Neural cell (in vitro differentiated cells): ENCODE results near the gene CHKA. TPM values are rescaled to one million over a fixed set of nuclear protein-coding genes. Genes with fewer than 3 reads are reported as not detected.

ENCODE experiments used
- H2AFZ ChIP-seq: fragments of 200-600, 300-800 bp; sonication (generic), shearing (Covaris generic); 2 replicates; pipeline ENCODE4 v1.6.0; 2014; ENCODE audit warnings: low read depth, mild to moderate bottlenecking, antibody characterized with exemption, low read length, moderate library complexity
- H3F3A ChIP-seq: fragments of 200-600 bp; shearing (Covaris generic); 2 replicates; pipeline ENCODE4 v1.6.1; 2016; ENCODE audit warnings: mild to moderate bottlenecking, moderate library complexity, mixed read lengths, antibody characterized with exemption, low read length; ENCODE audit not compliant: insufficient read depth, poor library complexity, severe bottlenecking
- H3K27ac ChIP-seq: fragments of 200-600, 300-800 bp; sonication (generic), shearing (Covaris generic); 2 replicates; pipeline ENCODE4 v1.5.1; 2014; ENCODE audit warnings: mild to moderate bottlenecking, low read length, moderate library complexity
- H3K27me3 ChIP-seq: fragments of 300-800, 200-600 bp; sonication (generic), shearing (Covaris generic); 2 replicates; pipeline ENCODE4 v1.6.0; 2014; ENCODE audit warnings: mild to moderate bottlenecking, low read depth, low read length, moderate library complexity; ENCODE audit not compliant: insufficient read depth
- H3K36me3 ChIP-seq: fragments of 300-800, 200-600 bp; sonication (generic), shearing (Covaris generic); 2 replicates; pipeline ENCODE4 v1.5.1; 2014; ENCODE audit warnings: mild to moderate bottlenecking, antibody characterized with exemption, low read length, moderate library complexity; ENCODE audit not compliant: insufficient read depth
- H3K4me2 ChIP-seq: fragments of 300-800, 200-600 bp; sonication (generic), shearing (Covaris generic); 2 replicates; pipeline ENCODE4 v1.6.0; 2014; ENCODE audit warnings: mild to moderate bottlenecking, low read length
- H3K4me3 ChIP-seq: fragments of 300-800, 200-600 bp; sonication (generic), shearing (Covaris generic); 2 replicates; pipeline ENCODE4 v1.5.1; 2014; ENCODE audit warnings: mild to moderate bottlenecking, low read length, moderate library complexity
- H3K79me2 ChIP-seq: fragments of 200-600 bp; shearing (Covaris generic); replicated peaks from 2 replicates; pipeline ENCODE4 v1.6.0; 2014; ENCODE audit warnings: mild to moderate bottlenecking, low read length, moderate library complexity; ENCODE audit not compliant: insufficient read depth
- H3K9ac ChIP-seq: fragments of 300-800, 200-600 bp; sonication (generic), shearing (Covaris generic); 2 replicates; pipeline ENCODE4 v1.6.1; 2016; ENCODE audit warnings: mild to moderate bottlenecking, low read length, mixed read lengths
- H3K9me2 ChIP-seq: fragments of 200-600 bp; shearing (Covaris generic); 2 replicates; pipeline ENCODE4 v1.6.1; 2016; ENCODE audit warnings: mild to moderate bottlenecking, low read length, mixed read lengths; ENCODE audit not compliant: insufficient read depth
- H3K9me3 ChIP-seq: fragments of 200-600, 300-800 bp; sonication (generic), shearing (Covaris generic); 2 replicates; pipeline ENCODE4 v1.6.1; 2016; ENCODE audit warnings: mild to moderate bottlenecking, mixed run types, low read length, moderate library complexity, mixed read lengths
- H4K20me1 ChIP-seq: fragments of 200-600 bp; shearing (Covaris generic); 2 replicates; pipeline ENCODE4 v1.6.1; 2016; ENCODE audit warnings: mild to moderate bottlenecking, mixed run types; ENCODE audit not compliant: insufficient read depth
- EP300 ChIP-seq: fragments of 450-650 bp; conservative IDR thresholded peaks from 2 replicates; pipeline ENCODE4 v1.6.1; 2014; ENCODE audit warnings: antibody characterized with exemption, mild to moderate bottlenecking, moderate library complexity; ENCODE audit not compliant: poor library complexity, severe bottlenecking
- EZH2 ChIP-seq: fragments of 200-600, 300-800 bp; shearing (Covaris generic), sonication (generic); IDR thresholded peaks from 2 replicates; pipeline ENCODE4 v1.6.1; 2014; ENCODE audit warnings: antibody characterized with exemption, low read length, borderline replicate concordance, mild to moderate bottlenecking; ENCODE audit not compliant: insufficient read depth, poor library complexity, severe bottlenecking
- MXI1 ChIP-seq: fragments of 450-650 bp; conservative IDR thresholded peaks from 2 replicates; pipeline ENCODE4 v1.6.1; 2014; ENCODE audit warnings: antibody characterized with exemption, mild to moderate bottlenecking; ENCODE audit not compliant: poor library complexity, severe bottlenecking
- POLR2AphosphoS5 ChIP-seq: IDR thresholded peaks from 2 replicates; pipeline ENCODE4 v1.6.1; 2012
- RAD21 ChIP-seq: fragments of 450-650 bp; conservative IDR thresholded peaks from 2 replicates; pipeline ENCODE4 v1.6.1; 2014; ENCODE audit warnings: antibody characterized with exemption, mild to moderate bottlenecking, moderate library complexity
- SMC3 ChIP-seq: fragments of 450-650 bp; conservative IDR thresholded peaks from 2 replicates; pipeline ENCODE4 v1.6.1; 2014; ENCODE audit warnings: antibody characterized with exemption, mild to moderate bottlenecking, moderate library complexity; ENCODE audit not compliant: poor library complexity
- TAF1 ChIP-seq: IDR thresholded peaks from 2 replicates; pipeline ENCODE4 v1.6.1; 2012; ENCODE audit warnings: low read depth
- polyA plus RNA-seq: library from polyadenylated mRNA; depleted of rRNA; stranded (reverse); fragments of >200 nt; gene quantifications from 2 replicates; pipeline ENCODE4 v1.2.3, GENCODE V29; 2014
- TF ChIP-seq, protein P1 (sequence below): IDR thresholded peaks from 2 replicates; pipeline ENCODE4 v1.6.1; 2012; ENCODE audit warnings: borderline replicate concordance
- TF ChIP-seq, protein P2 (sequence below): fragments of 450-650 bp; IDR thresholded peaks from 2 replicates; pipeline ENCODE4 v1.5.1; 2014; ENCODE audit warnings: antibody characterized with exemption, mild to moderate bottlenecking, moderate library complexity; ENCODE audit not compliant: poor library complexity, severe bottlenecking

The CHKA gene
- polyA plus RNA-seq, 1 donor from 2014 or later = 90.0 TPM

DNA sequence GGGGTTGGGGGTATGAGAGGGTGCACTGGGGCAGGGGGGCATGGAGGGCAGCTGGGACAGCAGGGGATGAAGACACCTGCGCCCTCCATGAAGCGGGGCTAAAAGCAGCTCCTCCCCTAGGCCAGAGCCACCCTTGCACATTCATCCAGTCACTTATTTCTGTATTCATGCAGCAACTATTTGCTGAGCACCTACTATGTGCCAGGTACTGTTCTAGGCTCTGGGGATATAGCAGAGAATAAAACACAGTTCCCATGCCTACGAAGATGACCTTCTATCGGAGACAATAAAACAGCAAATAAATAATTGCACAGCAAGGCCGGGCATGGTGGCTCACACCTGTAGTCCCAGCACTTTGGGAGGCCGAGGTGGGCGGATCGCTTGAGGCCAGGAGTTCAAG is 105.7 kb downstream of the CHKA start:
- Histone ChIP-seq H3K36me3 (no peaks in the 10 kb centered on the region), H3F3A (no peaks in the 10 kb centered on the region), H3K4me2 (no peak overlapping the region), H3K9me2 (no peaks in the 10 kb centered on the region), H3K79me2 (no peaks in the 10 kb centered on the region), H3K27me3 (no peaks in the 10 kb centered on the region), H3K9ac (no peak overlapping the region), H3K27ac (no peak overlapping the region), H2AFZ (no peak overlapping the region), H3K9me3 (no peaks in the 10 kb centered on the region), H3K4me3 (no peak overlapping the region), H4K20me1 (no peaks in the 10 kb centered on the region)
- TF ChIP-seq MXI1 (no peak), EP300 (no peak), SMC3 (no peak), RAD21 (no peak), EZH2 (no peak), TAF1 (no peak), POLR2AphosphoS5 (no peak)
- TF ChIP-seq, protein P1, sequence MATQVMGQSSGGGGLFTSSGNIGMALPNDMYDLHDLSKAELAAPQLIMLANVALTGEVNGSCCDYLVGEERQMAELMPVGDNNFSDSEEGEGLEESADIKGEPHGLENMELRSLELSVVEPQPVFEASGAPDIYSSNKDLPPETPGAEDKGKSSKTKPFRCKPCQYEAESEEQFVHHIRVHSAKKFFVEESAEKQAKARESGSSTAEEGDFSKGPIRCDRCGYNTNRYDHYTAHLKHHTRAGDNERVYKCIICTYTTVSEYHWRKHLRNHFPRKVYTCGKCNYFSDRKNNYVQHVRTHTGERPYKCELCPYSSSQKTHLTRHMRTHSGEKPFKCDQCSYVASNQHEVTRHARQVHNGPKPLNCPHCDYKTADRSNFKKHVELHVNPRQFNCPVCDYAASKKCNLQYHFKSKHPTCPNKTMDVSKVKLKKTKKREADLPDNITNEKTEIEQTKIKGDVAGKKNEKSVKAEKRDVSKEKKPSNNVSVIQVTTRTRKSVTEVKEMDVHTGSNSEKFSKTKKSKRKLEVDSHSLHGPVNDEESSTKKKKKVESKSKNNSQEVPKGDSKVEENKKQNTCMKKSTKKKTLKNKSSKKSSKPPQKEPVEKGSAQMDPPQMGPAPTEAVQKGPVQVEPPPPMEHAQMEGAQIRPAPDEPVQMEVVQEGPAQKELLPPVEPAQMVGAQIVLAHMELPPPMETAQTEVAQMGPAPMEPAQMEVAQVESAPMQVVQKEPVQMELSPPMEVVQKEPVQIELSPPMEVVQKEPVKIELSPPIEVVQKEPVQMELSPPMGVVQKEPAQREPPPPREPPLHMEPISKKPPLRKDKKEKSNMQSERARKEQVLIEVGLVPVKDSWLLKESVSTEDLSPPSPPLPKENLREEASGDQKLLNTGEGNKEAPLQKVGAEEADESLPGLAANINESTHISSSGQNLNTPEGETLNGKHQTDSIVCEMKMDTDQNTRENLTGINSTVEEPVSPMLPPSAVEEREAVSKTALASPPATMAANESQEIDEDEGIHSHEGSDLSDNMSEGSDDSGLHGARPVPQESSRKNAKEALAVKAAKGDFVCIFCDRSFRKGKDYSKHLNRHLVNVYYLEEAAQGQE = no peak
- TF ChIP-seq, protein P2, sequence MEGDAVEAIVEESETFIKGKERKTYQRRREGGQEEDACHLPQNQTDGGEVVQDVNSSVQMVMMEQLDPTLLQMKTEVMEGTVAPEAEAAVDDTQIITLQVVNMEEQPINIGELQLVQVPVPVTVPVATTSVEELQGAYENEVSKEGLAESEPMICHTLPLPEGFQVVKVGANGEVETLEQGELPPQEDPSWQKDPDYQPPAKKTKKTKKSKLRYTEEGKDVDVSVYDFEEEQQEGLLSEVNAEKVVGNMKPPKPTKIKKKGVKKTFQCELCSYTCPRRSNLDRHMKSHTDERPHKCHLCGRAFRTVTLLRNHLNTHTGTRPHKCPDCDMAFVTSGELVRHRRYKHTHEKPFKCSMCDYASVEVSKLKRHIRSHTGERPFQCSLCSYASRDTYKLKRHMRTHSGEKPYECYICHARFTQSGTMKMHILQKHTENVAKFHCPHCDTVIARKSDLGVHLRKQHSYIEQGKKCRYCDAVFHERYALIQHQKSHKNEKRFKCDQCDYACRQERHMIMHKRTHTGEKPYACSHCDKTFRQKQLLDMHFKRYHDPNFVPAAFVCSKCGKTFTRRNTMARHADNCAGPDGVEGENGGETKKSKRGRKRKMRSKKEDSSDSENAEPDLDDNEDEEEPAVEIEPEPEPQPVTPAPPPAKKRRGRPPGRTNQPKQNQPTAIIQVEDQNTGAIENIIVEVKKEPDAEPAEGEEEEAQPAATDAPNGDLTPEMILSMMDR = no peak

DNA sequence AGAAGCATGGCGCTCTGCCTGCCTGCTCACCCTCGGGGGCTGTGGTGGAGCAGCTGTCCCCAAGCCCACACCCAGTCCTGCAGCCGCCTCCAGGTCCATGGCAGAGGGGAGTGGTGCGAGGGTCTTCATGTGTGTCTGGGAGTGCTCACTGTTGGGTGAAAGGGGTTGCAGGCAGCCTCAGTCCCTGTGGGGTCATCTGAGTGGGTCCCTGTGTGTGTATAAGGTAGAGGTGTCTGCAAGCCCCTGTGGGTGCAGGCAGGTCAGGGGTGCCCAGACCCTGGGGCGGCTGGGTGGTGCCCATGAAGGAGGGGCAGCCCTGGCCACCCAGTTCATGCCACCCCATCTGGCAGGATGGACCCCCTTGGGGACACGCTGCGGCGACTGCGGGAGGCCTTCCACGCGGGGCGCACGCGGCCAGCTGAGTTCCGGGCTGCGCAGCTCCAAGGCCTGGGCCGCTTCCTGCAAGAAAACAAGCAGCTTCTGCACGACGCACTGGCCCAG is 106.2 kb downstream of the CHKA start:
- H3K9me3 ChIP-seq = no peaks in the 10 kb centered on the region
- no peaks in the 10 kb centered on the region for H3K79me2 ChIP-seq
- no peaks in the 10 kb centered on the region for H4K20me1 ChIP-seq
- H3K9ac ChIP-seq = no peak overlapping the region
- H3F3A ChIP-seq = no peaks in the 10 kb centered on the region
- TF ChIP-seq SMC3 (no peak), POLR2AphosphoS5 (no peak), EZH2 (no peak), TAF1 (no peak), MXI1 (no peak), RAD21 (no peak), EP300 (no peak)
- TF ChIP-seq, protein P2 = no peak
- TF ChIP-seq, protein P1 = no peak
- H3K27ac ChIP-seq = no peak overlapping the region
- no peaks in the 10 kb centered on the region for H3K9me2 ChIP-seq
- H3K27me3 ChIP-seq = no peaks in the 10 kb centered on the region
- H2AFZ ChIP-seq = no peak overlapping the region
- H3K4me3 ChIP-seq = no peak overlapping the region
- no peak overlapping the region for H3K4me2 ChIP-seq
- H3K36me3 ChIP-seq = no peaks in the 10 kb centered on the region
